SU-DHL-6 (cell line): Measurements from ENCODE around the gene KCNK6.

Experiments
- EZH2phosphoT487 ChIP-seq: fragments of 200-600 bp; sonication (generic), shearing (Covaris generic); conservative IDR thresholded peaks from 2 replicates; pipeline ENCODE4 v1.6.1; 2018; ENCODE audit warnings: mild to moderate bottlenecking, antibody characterized with exemption, low read length, moderate library complexity, mixed read lengths
- TF ChIP-seq, protein P1 (sequence below): fragments of 200-600 bp; sonication (generic); IDR thresholded peaks from one replicate; pipeline ENCODE4 v1.5.1; 2017; ENCODE audit warnings: antibody characterized with exemption, mild to moderate bottlenecking, low read length, moderate library complexity; ENCODE audit not compliant: insufficient read depth, poor library complexity, severe bottlenecking

- TF ChIP-seq, protein P1, sequence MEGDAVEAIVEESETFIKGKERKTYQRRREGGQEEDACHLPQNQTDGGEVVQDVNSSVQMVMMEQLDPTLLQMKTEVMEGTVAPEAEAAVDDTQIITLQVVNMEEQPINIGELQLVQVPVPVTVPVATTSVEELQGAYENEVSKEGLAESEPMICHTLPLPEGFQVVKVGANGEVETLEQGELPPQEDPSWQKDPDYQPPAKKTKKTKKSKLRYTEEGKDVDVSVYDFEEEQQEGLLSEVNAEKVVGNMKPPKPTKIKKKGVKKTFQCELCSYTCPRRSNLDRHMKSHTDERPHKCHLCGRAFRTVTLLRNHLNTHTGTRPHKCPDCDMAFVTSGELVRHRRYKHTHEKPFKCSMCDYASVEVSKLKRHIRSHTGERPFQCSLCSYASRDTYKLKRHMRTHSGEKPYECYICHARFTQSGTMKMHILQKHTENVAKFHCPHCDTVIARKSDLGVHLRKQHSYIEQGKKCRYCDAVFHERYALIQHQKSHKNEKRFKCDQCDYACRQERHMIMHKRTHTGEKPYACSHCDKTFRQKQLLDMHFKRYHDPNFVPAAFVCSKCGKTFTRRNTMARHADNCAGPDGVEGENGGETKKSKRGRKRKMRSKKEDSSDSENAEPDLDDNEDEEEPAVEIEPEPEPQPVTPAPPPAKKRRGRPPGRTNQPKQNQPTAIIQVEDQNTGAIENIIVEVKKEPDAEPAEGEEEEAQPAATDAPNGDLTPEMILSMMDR = no peak
- no peak for TF ChIP-seq EZH2phosphoT487
Measured at GRCh38 chr19:38360351-38360750, 40.7 kb downstream of the KCNK6 start.
